Measurements from ENCODE around the gene KCNJ3. TPM values are rescaled to one million over a fixed set of nuclear protein-coding genes. Genes with fewer than 3 reads are reported as not detected.

Gene KCNJ3
- total RNA-seq, 1 experiment from 2014 or later: 0.21 TPM

- H3K4me1 ChIP-seq (ENCODE audit: control insufficient read depth, insufficient read depth, low read length): no peaks in the 10 kb centered on the region
- H3K27me3 ChIP-seq (ENCODE audit: control insufficient read depth, insufficient read depth, low read length): no peaks in the 10 kb centered on the region
- in situ Hi-C loops (cut with HindIII; ENCODE audit: low pct_unique_long_range_greater_than_20kb, low sequenced_read_pairs) (no loop called here), intact Hi-C loops (cut with micrococcal nuclease; ENCODE audit: unreplicated experiment) (no loop called here)
- H3K4me3 ChIP-seq (ENCODE audit: low read depth in 2 of 2, low read length in 2 of 2): no peak overlapping the region
- ChIA-PET CTCF (no interaction called here), POLR2A (no interaction called here)
- no peaks in the 10 kb centered on the region for H3K36me3 ChIP-seq (ENCODE audit: control insufficient read depth, insufficient read depth, low read length)
- no peak for DNase-seq (ENCODE audit: low read depth, low spot score)
- ATAC-seq: no peak
- BruUV-seq (replicated peaks): no TSS peak
- H3K27ac ChIP-seq (ENCODE audit: low read length): no peak overlapping the region
- H3K9me3 ChIP-seq (ENCODE audit: control insufficient read depth, insufficient read depth, low read depth, low read length): no peaks in the 10 kb centered on the region
- no peak for TF ChIP-seq TCF7L2 (IDR thresholded peaks at IDR 0.05; ENCODE audit: low read depth, low read length)
- TF ChIP-seq POLR2AphosphoS5 (IDR thresholded peaks at IDR 0.05; ENCODE audit: low read depth, low read length): no peak
- TF ChIP-seq, protein P1, sequence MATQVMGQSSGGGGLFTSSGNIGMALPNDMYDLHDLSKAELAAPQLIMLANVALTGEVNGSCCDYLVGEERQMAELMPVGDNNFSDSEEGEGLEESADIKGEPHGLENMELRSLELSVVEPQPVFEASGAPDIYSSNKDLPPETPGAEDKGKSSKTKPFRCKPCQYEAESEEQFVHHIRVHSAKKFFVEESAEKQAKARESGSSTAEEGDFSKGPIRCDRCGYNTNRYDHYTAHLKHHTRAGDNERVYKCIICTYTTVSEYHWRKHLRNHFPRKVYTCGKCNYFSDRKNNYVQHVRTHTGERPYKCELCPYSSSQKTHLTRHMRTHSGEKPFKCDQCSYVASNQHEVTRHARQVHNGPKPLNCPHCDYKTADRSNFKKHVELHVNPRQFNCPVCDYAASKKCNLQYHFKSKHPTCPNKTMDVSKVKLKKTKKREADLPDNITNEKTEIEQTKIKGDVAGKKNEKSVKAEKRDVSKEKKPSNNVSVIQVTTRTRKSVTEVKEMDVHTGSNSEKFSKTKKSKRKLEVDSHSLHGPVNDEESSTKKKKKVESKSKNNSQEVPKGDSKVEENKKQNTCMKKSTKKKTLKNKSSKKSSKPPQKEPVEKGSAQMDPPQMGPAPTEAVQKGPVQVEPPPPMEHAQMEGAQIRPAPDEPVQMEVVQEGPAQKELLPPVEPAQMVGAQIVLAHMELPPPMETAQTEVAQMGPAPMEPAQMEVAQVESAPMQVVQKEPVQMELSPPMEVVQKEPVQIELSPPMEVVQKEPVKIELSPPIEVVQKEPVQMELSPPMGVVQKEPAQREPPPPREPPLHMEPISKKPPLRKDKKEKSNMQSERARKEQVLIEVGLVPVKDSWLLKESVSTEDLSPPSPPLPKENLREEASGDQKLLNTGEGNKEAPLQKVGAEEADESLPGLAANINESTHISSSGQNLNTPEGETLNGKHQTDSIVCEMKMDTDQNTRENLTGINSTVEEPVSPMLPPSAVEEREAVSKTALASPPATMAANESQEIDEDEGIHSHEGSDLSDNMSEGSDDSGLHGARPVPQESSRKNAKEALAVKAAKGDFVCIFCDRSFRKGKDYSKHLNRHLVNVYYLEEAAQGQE (IDR thresholded peaks at IDR 0.05; ENCODE audit: insufficient read depth in 1 of 2, low read depth in 2 of 2, low read length in 1 of 2): no peak
- TF ChIP-seq CTCF (IDR thresholded peaks at IDR 0.05): no peak
- TF ChIP-seq SIN3A (IDR thresholded peaks at IDR 0.05; ENCODE audit: borderline replicate concordance, insufficient read depth, low read depth, low read length): no peak
These were observed 151.0 kb downstream of the KCNJ3 start for GRCh38 chr2:154849482-154849881.

DNA sequence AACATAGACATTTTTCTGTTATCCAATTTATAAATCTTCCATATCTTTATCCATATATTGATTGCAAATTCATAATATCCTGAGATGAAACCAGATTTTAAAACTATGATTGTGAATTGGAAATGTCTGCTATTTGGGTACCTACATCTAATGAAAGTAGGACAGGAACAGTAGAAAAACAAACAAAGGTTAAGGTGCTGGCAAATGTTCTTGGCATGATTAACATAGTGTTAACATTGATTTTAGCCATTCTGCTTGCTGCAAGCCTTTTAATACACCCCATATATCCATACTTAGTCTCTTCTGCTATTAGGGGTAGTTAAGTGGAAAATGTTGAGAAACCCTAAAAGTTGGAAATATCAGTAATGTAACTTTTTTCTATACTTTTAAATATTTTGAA lies 152.0 kb downstream of the KCNJ3 start:
- Histone ChIP-seq H3K4me3 (ENCODE audit: low read depth in 2 of 2, low read length in 2 of 2) (no peak overlapping the region), H3K27me3 (ENCODE audit: control insufficient read depth, insufficient read depth, low read length) (no peaks in the 10 kb centered on the region), H3K27ac (ENCODE audit: low read length) (no peak overlapping the region), H3K4me1 (ENCODE audit: control insufficient read depth, insufficient read depth, low read length) (no peaks in the 10 kb centered on the region), H3K36me3 (ENCODE audit: control insufficient read depth, insufficient read depth, low read length) (no peaks in the 10 kb centered on the region), H3K9me3 (ENCODE audit: control insufficient read depth, insufficient read depth, low read depth, low read length) (no peaks in the 10 kb centered on the region)
- no TSS peak for BruUV-seq (replicated peaks)
- intact Hi-C loops (cut with micrococcal nuclease; ENCODE audit: unreplicated experiment): no loop called here
- DNase-seq (ENCODE audit: low read depth, low spot score) (no peak), ATAC-seq (no peak)
- in situ Hi-C loops (cut with HindIII; ENCODE audit: low pct_unique_long_range_greater_than_20kb, low sequenced_read_pairs): no loop called here
- ChIA-PET CTCF (no interaction called here), POLR2A (no interaction called here)
- TF ChIP-seq TCF7L2 (IDR thresholded peaks at IDR 0.05; ENCODE audit: low read depth, low read length): no peak
- no peak for TF ChIP-seq POLR2AphosphoS5 (IDR thresholded peaks at IDR 0.05; ENCODE audit: low read depth, low read length)
- TF ChIP-seq, protein P1 (IDR thresholded peaks at IDR 0.05; ENCODE audit: insufficient read depth in 1 of 2, low read depth in 2 of 2, low read length in 1 of 2): no peak
- TF ChIP-seq SIN3A (IDR thresholded peaks at IDR 0.05; ENCODE audit: borderline replicate concordance, insufficient read depth, low read depth, low read length): no peak
- no peak for TF ChIP-seq CTCF (IDR thresholded peaks at IDR 0.05)
